GM12878 (cell line): ENCODE data around the gene STX16. TPM values are rescaled to one million over a fixed set of nuclear protein-coding genes. Genes with fewer than 3 reads are reported as not detected.

Source experiments
- E2F4 ChIP-seq: IDR thresholded peaks from 2 replicates; pipeline ENCODE4 v1.6.1; 2012; ENCODE audit warnings: low read depth, low read length, improper control_type of control experiment
- KAT2A ChIP-seq: conservative IDR thresholded peaks from 2 replicates; pipeline ENCODE4 v1.6.1; 2011; ENCODE audit warnings: low read depth, low read length; ENCODE audit not compliant: control insufficient read depth
- MEF2B ChIP-seq: fragments of 450-650 bp; IDR thresholded peaks from 2 replicates; pipeline ENCODE4 v1.6.1; 2018; ENCODE audit warnings: mild to moderate bottlenecking, moderate library complexity; ENCODE audit not compliant: partially characterized antibody, poor library complexity, severe bottlenecking
- YBX1 ChIP-seq: fragments of 450-650 bp; IDR thresholded peaks from 2 replicates; pipeline ENCODE4 v1.6.1; 2016; ENCODE audit warnings: antibody characterized with exemption
- ZNF207 ChIP-seq: fragments of 450-650 bp; IDR thresholded peaks from 2 replicates; pipeline ENCODE4 v1.6.1; 2014; ENCODE audit warnings: antibody characterized with exemption, mild to moderate bottlenecking, borderline replicate concordance
- ZNF592 ChIP-seq: fragments of 450-650 bp; IDR thresholded peaks from 2 replicates; pipeline ENCODE4 v1.6.1; 2017; ENCODE audit warnings: mild to moderate bottlenecking, moderate library complexity
- polyA plus RNA-seq, 11 experiments: library from polyadenylated mRNA; depleted of rRNA in 4 of 11; unstranded in 6 of 11; stranded (reverse) in 5 of 11; fragments of >200 nt; fragmentation: Nextera tagmentation in 4 of 11; fragmentation: Illumina TruSeq in 1 of 11; extraction: Ambion mirVana in 4 of 11; extraction: Trizol in 1 of 11; gene quantifications; 1 replicate in 1 of 11; 2 replicates in 10 of 11; pipeline versions ENCODE4 v1.2.1 to v1.2.3, GENCODE V29; 2011 to 2016; ENCODE audit warnings: inconsistent platforms in 2 of 11, missing spikeins in 2 of 11, low read depth in 1 of 11
- total RNA-seq, 4 experiments: library from RNA; depleted of rRNA in 3 of 4; stranded (reverse); fragments of >200 nt in 3 of 4; fragmentation: Illumina TruSeq in 1 of 4; extraction: Trizol in 1 of 4; gene quantifications; 2 replicates each; pipeline versions ENCODE4 v1.2.1 to v1.2.3, GENCODE V29; 2013 to 2021
- TF ChIP-seq, protein P1 (sequence below): IDR thresholded peaks from 2 replicates; pipeline ENCODE4 v1.6.1; 2011; ENCODE audit warnings: mild to moderate bottlenecking, low read depth, low read length, moderate library complexity; ENCODE audit not compliant: insufficient replicate concordance
- TF ChIP-seq, protein P2 (sequence below): fragments of 450-650 bp; IDR thresholded peaks from 2 replicates; pipeline ENCODE4 v1.6.1; 2018; ENCODE audit warnings: borderline replicate concordance, mild to moderate bottlenecking; ENCODE audit not compliant: partially characterized antibody

STX16 gene
- total and polyA plus RNA-seq, 10 of the 15 experiments (the other 5 are each of a cell fraction or from before 2014, with no cell fraction given), result 6.3 to 68.4 (median 35.8) TPM

DNA sequence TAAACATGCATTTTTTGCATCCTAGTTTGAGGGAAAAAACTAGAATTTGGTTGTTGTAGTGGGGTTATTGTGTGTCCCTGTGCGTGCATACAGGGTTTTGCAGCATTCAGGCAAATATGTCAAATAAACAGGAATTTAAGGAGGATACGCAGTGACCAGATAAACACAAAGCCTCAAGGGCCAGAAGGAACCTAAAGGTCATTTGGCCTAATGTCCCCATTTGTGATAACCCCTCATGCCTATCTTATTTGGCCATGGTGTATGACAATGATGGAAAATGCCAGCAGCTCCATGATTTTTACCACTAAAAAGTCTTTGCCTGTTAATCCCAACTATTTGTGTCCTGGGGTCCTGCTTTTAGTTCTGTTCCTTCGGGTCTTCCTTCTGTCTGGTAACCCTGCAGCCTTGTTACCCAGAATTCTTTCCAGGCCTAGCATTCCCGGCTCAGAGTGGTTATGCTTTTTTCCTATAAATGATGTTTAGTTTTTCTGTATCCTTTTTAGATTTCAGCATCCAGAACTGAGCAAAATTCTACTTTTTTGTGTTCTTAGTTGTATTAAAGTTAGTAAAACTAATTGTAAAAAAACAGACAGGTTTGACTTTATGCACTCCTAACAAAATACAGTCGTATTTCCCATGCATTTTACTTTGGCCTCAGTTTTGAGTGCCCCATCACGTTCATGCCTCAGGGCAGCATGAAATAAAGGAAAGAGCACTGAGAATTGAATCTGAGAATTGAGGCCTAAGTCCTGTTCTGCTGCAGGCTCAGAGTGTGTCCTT lies 4.4 kb downstream of the STX16 start (continued):
- TF ChIP-seq, protein P1, sequence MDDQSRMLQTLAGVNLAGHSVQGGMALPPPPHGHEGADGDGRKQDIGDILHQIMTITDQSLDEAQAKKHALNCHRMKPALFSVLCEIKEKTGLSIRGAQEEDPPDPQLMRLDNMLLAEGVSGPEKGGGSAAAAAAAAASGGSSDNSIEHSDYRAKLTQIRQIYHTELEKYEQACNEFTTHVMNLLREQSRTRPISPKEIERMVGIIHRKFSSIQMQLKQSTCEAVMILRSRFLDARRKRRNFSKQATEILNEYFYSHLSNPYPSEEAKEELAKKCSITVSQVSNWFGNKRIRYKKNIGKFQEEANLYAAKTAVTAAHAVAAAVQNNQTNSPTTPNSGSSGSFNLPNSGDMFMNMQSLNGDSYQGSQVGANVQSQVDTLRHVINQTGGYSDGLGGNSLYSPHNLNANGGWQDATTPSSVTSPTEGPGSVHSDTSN, result no peak
- TF ChIP-seq, protein P2, sequence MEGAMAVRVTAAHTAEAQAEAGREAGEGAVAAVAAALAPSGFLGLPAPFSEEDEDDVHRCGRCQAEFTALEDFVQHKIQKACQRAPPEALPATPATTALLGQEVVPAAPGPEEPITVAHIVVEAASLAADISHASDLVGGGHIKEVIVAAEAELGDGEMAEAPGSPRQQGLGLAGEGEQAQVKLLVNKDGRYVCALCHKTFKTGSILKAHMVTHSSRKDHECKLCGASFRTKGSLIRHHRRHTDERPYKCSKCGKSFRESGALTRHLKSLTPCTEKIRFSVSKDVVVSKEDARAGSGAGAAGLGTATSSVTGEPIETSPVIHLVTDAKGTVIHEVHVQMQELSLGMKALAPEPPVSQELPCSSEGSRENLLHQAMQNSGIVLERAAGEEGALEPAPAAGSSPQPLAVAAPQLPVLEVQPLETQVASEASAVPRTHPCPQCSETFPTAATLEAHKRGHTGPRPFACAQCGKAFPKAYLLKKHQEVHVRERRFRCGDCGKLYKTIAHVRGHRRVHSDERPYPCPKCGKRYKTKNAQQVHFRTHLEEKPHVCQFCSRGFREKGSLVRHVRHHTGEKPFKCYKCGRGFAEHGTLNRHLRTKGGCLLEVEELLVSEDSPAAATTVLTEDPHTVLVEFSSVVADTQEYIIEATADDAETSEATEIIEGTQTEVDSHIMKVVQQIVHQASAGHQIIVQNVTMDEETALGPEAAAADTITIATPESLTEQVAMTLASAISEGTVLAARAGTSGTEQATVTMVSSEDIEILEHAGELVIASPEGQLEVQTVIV, result no peak
- TF ChIP-seq E2F4, result no peak
- TF ChIP-seq KAT2A, result no peak
- TF ChIP-seq ZNF592, result no peak
- no peak for TF ChIP-seq MEF2B
- TF ChIP-seq YBX1, result no peak
- no peak for TF ChIP-seq ZNF207
